Activated naive CD4-positive, alpha-beta T cell treated with anti-CD3 and anti-CD28 coated beads, Interleukin-2, amount 10 ng/mL, durations not matched to agents 5 hours and 36 hours (primary cell): ENCODE measurements around the gene CLRN2. TPM values are rescaled to one million over a fixed set of nuclear protein-coding genes. Genes with fewer than 3 reads are reported as not detected.

Experiments
- total RNA-seq, 2 experiments: library from RNA; stranded (reverse); gene quantifications; one replicate each; pipeline ENCODE4 v1.2.3, GENCODE V29; 2021

The CLRN2 gene
- total RNA-seq, result not detected

GRCh38 chr4:17514865-17515264 lies at the start of gene CLRN2:
CLRN2 (plus strand) TSS chr4:17515165; CDS start chr4:17515267, 102 bp downstream.

DNA sequence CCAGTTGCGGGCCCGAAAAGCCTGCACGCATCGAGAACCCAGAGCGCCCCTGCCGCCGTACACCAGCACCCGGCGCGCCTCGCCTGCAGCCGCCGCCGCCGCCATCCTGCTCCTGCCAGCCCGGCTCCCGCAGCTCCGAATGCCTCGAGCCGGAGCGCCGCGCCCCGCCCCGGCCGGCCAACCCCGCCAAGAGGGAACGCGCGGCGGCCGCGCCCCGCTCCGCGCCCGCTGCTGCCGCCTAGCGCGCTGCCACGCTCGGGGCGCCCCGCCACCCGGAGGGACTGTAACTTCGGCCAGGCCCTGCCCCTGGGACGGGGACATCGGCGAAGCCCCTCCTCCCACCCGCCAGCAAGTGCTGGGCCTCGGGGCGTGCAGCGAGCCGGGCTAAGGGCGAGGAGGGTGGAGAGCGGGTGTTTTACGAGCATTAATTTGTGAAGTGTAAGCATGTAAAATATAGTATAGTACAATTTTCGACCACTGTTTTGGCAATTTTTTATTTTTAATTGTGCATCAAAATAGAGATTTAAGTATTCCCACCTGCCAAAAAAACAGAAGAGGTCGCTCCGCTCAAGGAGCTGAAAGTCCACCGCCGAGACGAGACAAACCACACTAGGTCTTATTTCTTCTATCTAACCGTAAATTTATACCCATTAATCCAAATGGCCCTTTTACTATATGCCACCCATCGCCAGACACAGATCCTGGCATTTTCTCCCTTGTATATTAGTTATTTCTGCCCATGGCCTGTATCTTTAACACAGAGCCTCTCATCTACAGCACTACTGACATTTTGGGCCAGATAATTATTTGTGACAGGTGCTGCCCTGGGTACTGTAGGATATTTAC lies 2.8 kb upstream of the CLRN2 start, which contains the start of gene QDPR:
Gene QDPR (minus strand): TSS at position 141 of the 846 bp plus-strand sequence. CDS start 36 bp downstream, at position 105.

Other genes with a start within 250 kb of the CLRN2 start
- 10 to 100 TPM; 23.8 to 26.3 TPM for gene QDPR, start 3.1 kb upstream of the CLRN2 start, total RNA-seq
- 10 to 100 TPM; 58.5 to 58.7 TPM for gene LAP3, start 62.0 kb downstream of the CLRN2 start, total RNA-seq
- 10 to 100 TPM; 53.7 to 56.8 TPM for gene MED28, start 99.5 kb downstream of the CLRN2 start, total RNA-seq